Bronchial epithelial cell (primary cell): ENCODE results near the gene PSTPIP2. TPM values are rescaled to one million over a fixed set of nuclear protein-coding genes. Genes with fewer than 3 reads are reported as not detected.
"Not testable (repeated sequence)": the region's sequence is repeated elsewhere in the genome, so short reads cannot be mapped to it uniquely, and the experiment has no call there.

Experiments used
- DNase-seq: peaks from one replicate; pipeline ENCODE4 v3.0.0-alpha.2; 2010; ENCODE audit warnings: low read depth
- FAIRE-seq: peaks from 2 replicates; lab custom pipeline; 2011; peaks lifted over from hg19 to GRCh38; lab: Jason Lieb, UNC
- H3K27me3 ChIP-seq: 2 replicates; pipeline ENCODE4 v1.5.1; 2011; ENCODE audit warnings: low read length; ENCODE audit not compliant: control insufficient read depth, insufficient read depth
- H3K36me3 ChIP-seq: 2 replicates; pipeline ENCODE4 v1.5.1; 2011; ENCODE audit warnings: low read length; ENCODE audit not compliant: control insufficient read depth, insufficient read depth
- H3K4me3 ChIP-seq: 2 replicates; pipeline ENCODE4 v1.5.1; 2011; ENCODE audit warnings: mild to moderate bottlenecking, low read depth, low read length, control low read depth
- total RNA-seq: library from RNA; depleted of rRNA; stranded (reverse); fragments of >200 nt; gene quantifications from 2 replicates; pipeline ENCODE4 v1.2.1, GENCODE V29; 2014
- TF ChIP-seq, protein P1 (sequence below): IDR thresholded peaks from 2 replicates; pipeline ENCODE4 v1.5.1; 2011; ENCODE audit warnings: mild to moderate bottlenecking, moderate library complexity, low read length, control low read depth, inconsistent platforms; ENCODE audit not compliant: insufficient read depth, severe bottlenecking

Gene PSTPIP2
- total RNA-seq, 1 donor from 2014 or later, result 6.6 TPM

DNA sequence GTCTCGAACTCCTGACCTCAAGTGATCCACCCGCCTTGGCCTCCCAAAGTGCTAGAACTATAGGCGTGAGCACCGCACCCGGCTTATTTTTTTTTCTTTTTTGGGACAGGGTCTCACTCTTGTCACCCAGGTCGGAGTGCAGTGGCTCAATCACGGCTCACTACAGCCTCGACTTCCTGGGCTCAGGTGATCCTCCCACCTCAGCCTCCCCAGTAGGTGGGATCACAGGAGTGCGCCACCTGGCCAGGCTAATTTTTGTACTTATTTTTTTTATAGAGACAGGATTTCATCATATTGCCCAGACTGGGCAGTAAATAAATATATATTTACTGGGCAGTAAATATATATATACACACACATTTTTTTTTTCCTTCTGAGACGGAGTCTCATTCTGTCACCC lies 23.5 kb upstream of the PSTPIP2 start:
- TF ChIP-seq, protein P1, sequence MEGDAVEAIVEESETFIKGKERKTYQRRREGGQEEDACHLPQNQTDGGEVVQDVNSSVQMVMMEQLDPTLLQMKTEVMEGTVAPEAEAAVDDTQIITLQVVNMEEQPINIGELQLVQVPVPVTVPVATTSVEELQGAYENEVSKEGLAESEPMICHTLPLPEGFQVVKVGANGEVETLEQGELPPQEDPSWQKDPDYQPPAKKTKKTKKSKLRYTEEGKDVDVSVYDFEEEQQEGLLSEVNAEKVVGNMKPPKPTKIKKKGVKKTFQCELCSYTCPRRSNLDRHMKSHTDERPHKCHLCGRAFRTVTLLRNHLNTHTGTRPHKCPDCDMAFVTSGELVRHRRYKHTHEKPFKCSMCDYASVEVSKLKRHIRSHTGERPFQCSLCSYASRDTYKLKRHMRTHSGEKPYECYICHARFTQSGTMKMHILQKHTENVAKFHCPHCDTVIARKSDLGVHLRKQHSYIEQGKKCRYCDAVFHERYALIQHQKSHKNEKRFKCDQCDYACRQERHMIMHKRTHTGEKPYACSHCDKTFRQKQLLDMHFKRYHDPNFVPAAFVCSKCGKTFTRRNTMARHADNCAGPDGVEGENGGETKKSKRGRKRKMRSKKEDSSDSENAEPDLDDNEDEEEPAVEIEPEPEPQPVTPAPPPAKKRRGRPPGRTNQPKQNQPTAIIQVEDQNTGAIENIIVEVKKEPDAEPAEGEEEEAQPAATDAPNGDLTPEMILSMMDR, result no peak
- Histone ChIP-seq H3K36me3 (peaks cover 8% of the 10 kb centered on the region), H3K27me3 (no peaks in the 10 kb centered on the region), H3K4me3 (no peak overlapping the region)
- FAIRE-seq (no peak), DNase-seq (no peak)

DNA sequence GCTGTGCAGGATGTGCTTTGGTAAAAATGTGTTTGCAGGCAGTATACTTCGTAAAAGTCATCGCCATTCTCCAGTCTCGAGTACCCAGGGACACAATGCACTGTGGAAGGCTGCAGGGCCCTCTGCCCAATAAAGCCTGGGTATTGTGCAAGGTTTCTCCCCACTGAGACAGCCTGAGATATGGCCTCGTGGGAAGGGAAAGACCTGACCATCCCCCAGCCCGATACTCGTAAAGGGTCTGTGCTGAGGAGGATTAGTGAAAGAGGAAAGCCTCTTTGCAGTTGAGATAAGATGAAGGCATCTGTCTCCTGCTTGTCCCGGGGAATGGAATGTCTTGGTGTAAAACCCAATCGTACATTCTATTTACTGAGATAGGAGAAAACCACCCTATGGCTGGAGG lies 16.4 kb upstream of the PSTPIP2 start:
- H3K4me3 ChIP-seq, DNase-seq, H3K27me3 ChIP-seq, FAIRE-seq: not testable (repeated sequence)
- H3K36me3 ChIP-seq, result peaks cover 20% of the 10 kb centered on the region

DNA sequence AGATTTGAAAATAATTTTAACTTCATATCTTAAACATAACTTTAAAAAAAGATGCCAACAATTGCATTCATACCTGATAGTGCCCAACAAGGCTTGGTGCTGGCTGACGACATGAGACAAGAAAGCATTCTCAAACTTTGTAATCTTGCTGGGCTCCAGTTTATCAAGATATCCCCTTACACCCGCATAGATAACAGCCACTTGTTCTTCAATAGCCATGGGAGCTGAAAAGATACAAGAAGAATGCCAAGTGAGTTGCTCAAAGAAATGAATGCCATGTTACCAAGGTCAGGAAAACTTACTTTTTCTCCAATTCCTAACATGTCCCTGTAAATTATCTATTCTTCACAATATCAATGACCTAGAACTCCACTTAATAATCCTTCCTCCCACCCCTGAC lies 12.4 kb upstream of the PSTPIP2 start:
- TF ChIP-seq, protein P1, result no peak
- no peak overlapping the region for H3K4me3 ChIP-seq
- H3K36me3 ChIP-seq, result peaks cover 20% of the 10 kb centered on the region
- FAIRE-seq, result no peak
- DNase-seq, result no peak
- H3K27me3 ChIP-seq, result no peaks in the 10 kb centered on the region

DNA sequence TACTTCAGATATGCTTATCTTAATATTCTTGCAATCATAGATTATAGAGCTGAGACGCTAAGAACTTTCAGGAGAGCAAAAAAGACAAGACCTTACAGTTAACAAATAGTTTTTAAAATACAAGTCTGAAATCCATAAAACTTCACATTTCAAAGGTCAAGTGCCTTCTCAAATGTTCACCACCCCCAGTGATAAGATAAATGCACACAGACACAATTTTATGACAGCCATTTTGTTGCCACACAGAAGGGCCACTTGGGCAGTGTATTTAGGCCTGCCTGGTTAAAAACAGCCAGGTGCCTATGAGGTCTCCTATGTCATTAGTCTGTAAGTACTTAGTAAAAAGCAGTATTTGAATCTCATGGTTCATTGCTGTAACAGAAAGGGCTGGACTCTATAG lies 8.1 kb upstream of the PSTPIP2 start:
- FAIRE-seq, result no peak
- no peaks in the 10 kb centered on the region for H3K27me3 ChIP-seq
- peaks cover 15% of the 10 kb centered on the region for H3K36me3 ChIP-seq
- DNase-seq, result no peak
- TF ChIP-seq, protein P1, result no peak
- H3K4me3 ChIP-seq, result no peak overlapping the region

DNA sequence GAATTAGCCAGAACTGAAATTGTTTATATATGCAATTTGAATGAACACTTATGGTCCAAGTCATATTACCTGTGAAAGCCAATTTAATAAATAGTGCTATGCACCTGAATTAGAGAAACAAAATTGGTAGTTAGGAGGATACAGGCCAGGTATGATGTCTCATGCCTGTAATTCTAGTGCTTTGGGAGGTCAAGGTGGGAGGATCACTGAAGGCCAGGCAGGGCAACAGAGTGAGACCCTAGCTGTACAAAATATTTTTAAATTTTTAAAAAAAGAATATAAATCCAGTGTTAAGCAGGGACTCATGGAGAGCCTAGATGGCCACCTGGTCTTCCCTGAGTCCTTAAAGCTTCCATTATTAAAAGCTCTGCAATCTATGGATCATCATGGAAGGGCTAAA lies 7.3 kb upstream of the PSTPIP2 start:
- no peak for FAIRE-seq

DNA sequence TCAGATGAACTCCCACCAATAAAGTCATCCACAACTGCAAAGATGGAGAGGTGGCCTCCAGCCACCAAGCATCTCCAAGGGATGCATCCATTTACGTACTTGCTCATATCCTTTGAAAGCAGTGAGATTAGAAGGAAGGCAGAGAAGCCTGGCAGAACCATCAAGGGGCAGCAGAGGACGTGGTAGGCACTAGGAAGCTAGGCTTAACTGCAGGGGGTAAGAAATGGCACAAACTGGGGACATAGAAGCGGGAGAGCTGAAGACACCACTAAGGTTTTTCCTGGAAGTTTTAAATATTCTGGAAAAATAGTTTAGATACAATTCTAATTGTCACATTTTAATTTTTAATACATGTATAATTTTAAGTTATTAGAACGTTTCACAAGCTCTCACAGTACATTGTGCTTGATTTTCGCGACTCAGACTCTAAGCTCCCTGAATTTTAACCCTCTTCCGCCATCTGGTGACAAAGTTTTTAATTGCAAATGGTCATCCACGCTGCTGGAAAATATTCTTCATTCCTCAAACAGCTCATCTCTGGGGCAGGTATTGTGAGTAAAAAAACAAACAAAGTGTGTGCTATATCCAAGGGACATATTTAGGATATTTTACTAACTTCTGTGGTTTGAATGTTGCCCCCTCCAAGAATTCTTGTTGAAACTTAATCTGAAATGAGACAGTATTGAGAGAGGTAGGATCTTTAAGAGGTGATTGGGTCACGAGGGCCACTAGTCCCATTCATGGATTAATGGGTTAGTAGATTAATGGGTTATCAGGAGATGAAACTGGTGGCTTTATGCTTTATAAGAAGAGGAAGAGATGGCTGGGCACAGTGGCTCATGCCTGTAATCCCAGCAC lies 1.6 kb upstream of the PSTPIP2 start:
- H3K36me3 ChIP-seq, result no peaks in the 10 kb centered on the region
- peak; percentile 78 for DNase-seq
- TF ChIP-seq, protein P1, result peak; percentile 42
- H3K27me3 ChIP-seq, result no peaks in the 10 kb centered on the region
- FAIRE-seq, result no peak
- H3K4me3 ChIP-seq, result no peak overlapping the region

More for the DNA sequence above, 7.3 kb upstream of the PSTPIP2 start:
- no peak for DNase-seq
- Histone ChIP-seq H3K36me3 (peaks cover 11% of the 10 kb centered on the region), H3K27me3 (no peaks in the 10 kb centered on the region), H3K4me3 (no peak overlapping the region)
- TF ChIP-seq, protein P1, result no peak
